ENCODE results near the gene TSHZ1.

The TSHZ1 gene

DNA sequence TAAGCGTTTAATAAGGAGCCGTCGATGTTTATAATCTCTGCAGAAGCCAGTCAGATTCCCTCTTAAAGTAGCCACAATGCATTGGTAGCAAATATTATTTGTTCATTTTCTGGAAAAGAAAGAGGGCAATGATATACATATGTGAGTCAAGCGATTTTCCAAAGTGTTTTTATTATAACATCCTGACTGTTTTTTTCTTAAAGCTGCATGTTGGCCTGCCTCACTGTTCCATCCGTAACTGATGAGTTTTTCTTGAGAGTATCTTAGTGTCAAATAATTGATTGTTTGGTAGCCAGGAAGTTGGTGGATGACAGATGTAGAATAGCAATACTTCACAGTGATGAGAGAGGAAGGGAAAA, 3.7 kb downstream of the TSHZ1 start:
- peaks cover 82% of the 10 kb centered on the region for H3K79me2 ChIP-seq (ENCODE audit: insufficient read depth, low read length)
- peak overlapping the region; percentile 86 for H3K4me2 ChIP-seq (ENCODE audit: low read depth, low read length, poor library complexity, severe bottlenecking)
- peaks cover 4% of the 10 kb centered on the region; the same call in 1 of the 2 replicates for H3F3A ChIP-seq (ENCODE audit: low read depth)
- H2AFZ ChIP-seq (ENCODE audit: low read length), result no peak overlapping the region
- peaks cover 60% of the 10 kb centered on the region for H3K4me1 ChIP-seq (ENCODE audit: insufficient read depth, low read length, poor library complexity, severe bottlenecking)
- peak overlapping the region; percentile 73 for H3K4me3 ChIP-seq (ENCODE audit: low read length, poor library complexity, severe bottlenecking)
- H3K27me3 ChIP-seq (ENCODE audit: insufficient read depth, low read length, poor library complexity, severe bottlenecking), result no peaks in the 10 kb centered on the region
- H3K9ac ChIP-seq (ENCODE audit: low read depth, low read length, poor library complexity, severe bottlenecking), result peak overlapping the region; percentile 36
- TF ChIP-seq CTCF (conservative IDR thresholded peaks at IDR 0.05; ENCODE audit: low read length) (no peak), EZH2phosphoT487 (IDR thresholded peaks at IDR 0.05; ENCODE audit: borderline replicate concordance) (no peak)
- H3K36me3 ChIP-seq (ENCODE audit: insufficient read depth, low read length), result no peaks in the 10 kb centered on the region
- H3K9me2 ChIP-seq (replicated peaks; ENCODE audit: low read depth, low read length), result no peaks in the 10 kb centered on the region
- no peaks in the 10 kb centered on the region for H3K9me3 ChIP-seq (ENCODE audit: insufficient read depth, low read depth, low read length)
- peaks cover 36% of the 10 kb centered on the region for H4K20me1 ChIP-seq (ENCODE audit: insufficient read depth, low read length, poor library complexity, severe bottlenecking)

DNA sequence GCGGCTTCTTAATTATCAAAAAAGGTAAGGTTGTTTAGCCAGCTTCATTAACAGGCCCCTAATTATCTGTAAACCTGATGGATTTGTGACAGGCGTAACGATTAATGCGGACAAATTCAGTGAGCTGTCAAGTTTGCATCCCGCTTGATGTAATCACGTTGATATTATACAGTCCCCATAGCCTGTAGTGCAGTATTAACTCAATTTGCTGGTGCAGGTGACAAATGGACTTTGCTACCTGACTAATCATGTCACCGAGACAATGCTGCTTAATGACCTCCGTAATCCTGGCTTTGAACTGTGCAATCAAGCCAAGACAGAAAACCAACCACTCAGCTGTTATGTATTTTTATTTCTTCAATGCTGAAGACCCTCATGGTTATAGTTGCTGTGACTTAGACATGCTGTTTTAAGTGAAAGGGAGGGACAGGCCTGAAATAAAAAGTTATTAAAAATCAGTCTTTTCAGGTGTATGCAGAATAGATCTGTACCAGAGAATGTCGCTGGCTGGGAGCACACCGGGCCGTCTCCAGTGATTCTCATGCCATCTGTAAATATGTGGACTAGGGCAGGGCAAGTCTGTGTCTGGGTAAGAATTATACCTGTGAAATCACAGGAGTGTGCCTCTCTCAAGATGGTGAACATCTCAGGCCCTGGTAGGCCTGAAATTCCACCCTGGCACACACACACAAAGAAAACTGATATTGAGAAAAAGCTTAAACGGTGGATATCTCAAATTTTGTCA, 4.3 kb downstream of the TSHZ1 start:
- no peaks in the 10 kb centered on the region for H3K9me3 ChIP-seq (ENCODE audit: insufficient read depth, low read depth, low read length)
- H2AFZ ChIP-seq (ENCODE audit: low read length), result no peak overlapping the region
- no peaks in the 10 kb centered on the region for H3K27me3 ChIP-seq (ENCODE audit: insufficient read depth, low read length, poor library complexity, severe bottlenecking)
- H3K36me3 ChIP-seq (ENCODE audit: insufficient read depth, low read length), result no peaks in the 10 kb centered on the region
- peaks cover 88% of the 10 kb centered on the region for H3K79me2 ChIP-seq (ENCODE audit: insufficient read depth, low read length)
- peak overlapping the region; percentile 86 for H3K4me2 ChIP-seq (ENCODE audit: low read depth, low read length, poor library complexity, severe bottlenecking)
- peaks cover 65% of the 10 kb centered on the region for H3K4me1 ChIP-seq (ENCODE audit: insufficient read depth, low read length, poor library complexity, severe bottlenecking)
- H3K9ac ChIP-seq (ENCODE audit: low read depth, low read length, poor library complexity, severe bottlenecking), result peak overlapping the region; percentile 36
- H4K20me1 ChIP-seq (ENCODE audit: insufficient read depth, low read length, poor library complexity, severe bottlenecking), result peaks cover 40% of the 10 kb centered on the region
- H3K9me2 ChIP-seq (replicated peaks; ENCODE audit: low read depth, low read length), result no peaks in the 10 kb centered on the region
- peak overlapping the region; percentile 73 for H3K4me3 ChIP-seq (ENCODE audit: low read length, poor library complexity, severe bottlenecking)
- H3F3A ChIP-seq (ENCODE audit: low read depth), result peaks cover under 1% of the 10 kb centered on the region; the same call in 1 of the 2 replicates
- no peak for TF ChIP-seq EZH2phosphoT487 (IDR thresholded peaks at IDR 0.05; ENCODE audit: borderline replicate concordance)

GRCh38 chr18:75215663-75216062, 5.1 kb downstream of the TSHZ1 start:
- Histone ChIP-seq H3K9ac (ENCODE audit: low read depth, low read length, poor library complexity, severe bottlenecking) (peak overlapping the region; percentile 36), H3K79me2 (ENCODE audit: insufficient read depth, low read length) (peaks cover 95% of the 10 kb centered on the region), H4K20me1 (ENCODE audit: insufficient read depth, low read length, poor library complexity, severe bottlenecking) (peaks cover 40% of the 10 kb centered on the region), H3K4me1 (ENCODE audit: insufficient read depth, low read length, poor library complexity, severe bottlenecking) (peaks cover 67% of the 10 kb centered on the region), H3F3A (ENCODE audit: low read depth) (no peaks in the 10 kb centered on the region), H3K9me3 (ENCODE audit: insufficient read depth, low read depth, low read length) (no peaks in the 10 kb centered on the region), H3K9me2 (replicated peaks; ENCODE audit: low read depth, low read length) (no peaks in the 10 kb centered on the region), H3K36me3 (ENCODE audit: insufficient read depth, low read length) (no peaks in the 10 kb centered on the region), H3K4me3 (ENCODE audit: low read length, poor library complexity, severe bottlenecking) (peak overlapping the region; percentile 73), H3K27me3 (ENCODE audit: insufficient read depth, low read length, poor library complexity, severe bottlenecking) (no peaks in the 10 kb centered on the region), H2AFZ (ENCODE audit: low read length) (peak overlapping the region; percentile 38), H3K4me2 (ENCODE audit: low read depth, low read length, poor library complexity, severe bottlenecking) (peak overlapping the region; percentile 86)
- TF ChIP-seq CTCF (conservative IDR thresholded peaks at IDR 0.05; ENCODE audit: low read length) (no peak), EZH2phosphoT487 (IDR thresholded peaks at IDR 0.05; ENCODE audit: borderline replicate concordance) (no peak)
